Cardiac fibroblast (primary cell): ENCODE results near the gene SPATS2L.

Experiments used
- DNase-seq, 2 donors: peaks; one replicate each; pipeline versions ENCODE4 v3.0.0 to v3.0.0-alpha.2; 2010; ENCODE audit warnings: low read depth in 2 of 2
- H3K4me3 ChIP-seq, 2 donors: replicated peaks in 1 of 2; 1 replicate in 1 of 2; 2 replicates in 1 of 2; pipeline ENCODE4 v1.5.1; 2011; ENCODE audit warnings: low read depth in 2 of 2, low read length in 2 of 2, mild to moderate bottlenecking in 2 of 2, moderate library complexity in 1 of 2
- CTCF ChIP-seq: IDR thresholded peaks from one replicate; pipeline ENCODE4 v1.5.1; 2011; ENCODE audit warnings: low read depth, mild to moderate bottlenecking, low read length, inconsistent platforms

The SPATS2L gene

GRCh38 chr2:200307724-200308545 is 1.4 kb downstream of the SPATS2L start:
- H3K4me3 ChIP-seq, result peak overlapping the region; percentile 73 to 74
- peak; percentile 55 to 58 for DNase-seq
- TF ChIP-seq CTCF, result no peak

DNA sequence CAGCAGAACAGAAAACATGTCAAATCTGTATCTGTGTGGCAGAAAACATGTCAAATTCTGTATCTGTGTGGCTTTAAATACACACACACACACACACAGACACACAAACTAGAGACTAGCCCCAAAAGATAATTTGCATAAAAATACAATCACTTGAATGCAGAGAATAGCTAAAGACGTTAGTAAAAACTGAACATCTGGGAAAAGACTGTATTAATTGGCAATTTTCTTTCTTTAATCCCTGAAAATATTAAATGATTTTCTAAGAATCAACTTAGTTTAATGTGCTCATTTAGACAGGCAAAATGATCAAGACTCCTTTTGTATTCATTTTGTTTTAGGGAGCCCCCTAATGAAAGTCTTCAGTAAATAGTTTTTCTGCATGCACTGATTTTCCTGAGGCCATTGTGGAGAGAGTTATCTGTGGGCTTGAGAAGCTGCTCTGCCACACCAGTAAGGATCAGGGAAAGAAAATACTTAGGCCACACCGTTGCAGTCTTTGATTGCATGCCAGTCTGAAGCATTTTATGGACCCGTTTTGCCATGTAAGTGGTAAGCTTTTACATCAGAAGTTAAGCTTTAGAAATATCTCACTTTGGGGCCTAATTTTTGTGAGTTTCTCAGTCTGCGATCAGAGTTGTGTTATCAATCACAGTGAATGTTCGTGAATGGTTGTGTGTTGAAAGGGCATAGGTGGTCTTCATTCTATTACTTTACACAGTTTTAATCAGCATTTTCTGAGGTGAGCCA is 2.2 kb downstream of the SPATS2L start:
- peak in 1 of 2 donors; percentile 43 for DNase-seq
- peak overlapping the region in 1 of 2 donors; percentile 74 for H3K4me3 ChIP-seq
- no peak for TF ChIP-seq CTCF

GRCh38 chr2:200309296-200310049 is 3.0 kb downstream of the SPATS2L start:
- DNase-seq, result no peak
- H3K4me3 ChIP-seq, result peak overlapping the region in 1 of 2 donors; percentile 9
- no peak for TF ChIP-seq CTCF

DNA sequence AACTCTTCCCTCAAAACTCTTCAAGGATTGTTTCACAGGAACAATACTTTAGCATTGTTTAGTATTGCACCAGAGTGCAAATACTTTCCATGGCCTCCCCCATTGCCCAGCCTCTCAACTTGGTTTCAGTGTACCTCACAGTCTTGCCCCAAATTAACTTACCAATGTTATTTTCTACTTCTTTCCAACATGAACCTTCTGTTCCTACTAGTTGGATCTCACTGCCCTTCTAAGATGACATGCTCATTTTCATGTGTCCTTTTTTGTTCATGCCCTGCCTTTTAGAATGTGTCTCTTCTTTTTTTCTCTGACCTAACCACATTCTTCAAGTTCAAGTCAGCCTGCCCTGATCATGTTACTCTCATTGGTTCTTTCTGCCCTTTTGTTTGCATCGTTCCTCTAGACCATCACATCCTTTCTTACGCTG is 4.1 kb downstream of the SPATS2L start:
- no peak overlapping the region for H3K4me3 ChIP-seq
- no peak for TF ChIP-seq CTCF
- peak in 1 of 2 donors; percentile 75 for DNase-seq

- DNase-seq, result no peak
- no peak for TF ChIP-seq CTCF
- no peak overlapping the region for H3K4me3 ChIP-seq
Measured at GRCh38 chr2:200311139-200311538, 4.6 kb downstream of the SPATS2L start.

DNA sequence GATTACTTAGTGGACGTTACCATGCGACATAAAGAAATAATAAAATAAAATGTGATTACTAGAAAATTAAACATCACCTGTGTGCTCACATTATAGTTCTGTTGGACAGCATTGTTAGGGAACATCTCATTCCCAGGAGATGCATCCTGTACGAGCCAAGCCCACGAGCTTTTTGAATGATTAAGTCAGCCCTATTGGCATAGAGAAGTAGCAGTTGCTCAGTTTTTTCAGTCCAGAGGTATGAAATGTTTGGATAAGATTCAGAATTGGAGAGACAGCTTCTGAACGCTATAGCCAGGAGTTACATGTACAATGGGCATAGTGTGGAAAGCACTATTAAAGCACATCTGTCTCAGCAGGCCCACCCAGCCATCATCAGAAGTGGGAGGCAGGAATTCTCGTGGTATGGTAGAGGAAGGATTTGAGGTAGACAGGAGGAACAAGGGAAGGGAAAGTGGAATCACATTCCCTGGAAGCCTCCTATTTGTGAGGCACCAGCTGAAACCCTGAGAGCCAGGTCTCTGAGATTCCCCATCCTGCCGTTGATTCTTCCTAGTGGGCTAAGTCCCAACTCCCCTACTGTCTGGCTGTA is 8.6 kb downstream of the SPATS2L start:
- DNase-seq, result peak in 1 of 2 donors; percentile 55
- no peak for TF ChIP-seq CTCF

More for the DNA sequence above, 8.6 kb downstream of the SPATS2L start:
- no peak overlapping the region for H3K4me3 ChIP-seq
